NOMO-1 (cell line): Measurements from ENCODE around the gene TSR2.
"Not testable (repeated sequence)": the region's sequence is repeated elsewhere in the genome, so short reads cannot be mapped to it uniquely, and the experiment has no call there.

Experiments used
- DNase-seq, 2 experiments: peaks; one replicate each; lab custom pipeline; 2025; ENCODE audit not compliant: unreplicated experiment in 2 of 2; lab: John Stamatoyannopoulos, UW

The TSR2 gene

GRCh38 chrX:54470054-54470760 lies 30.0 kb downstream of the TSR2 start:
- no peak for DNase-seq

- DNase-seq = no peak
Observed at GRCh38 chrX:54473993-54474859, 34.0 kb downstream of the TSR2 start.

- DNase-seq = no peak
Observed at GRCh38 chrX:54479136-54480111, 39.2 kb downstream of the TSR2 start.

- DNase-seq = no peak
Observed at GRCh38 chrX:54482839-54483593, 42.8 kb downstream of the TSR2 start.

GRCh38 chrX:54483946-54484345 lies 43.7 kb downstream of the TSR2 start:
- DNase-seq = no peak

- DNase-seq = no peak
Observed at GRCh38 chrX:54484666-54485065, 44.5 kb downstream of the TSR2 start.

- DNase-seq = not testable (repeated sequence)
Observed at GRCh38 chrX:54489819-54490218, 49.6 kb downstream of the TSR2 start.

GRCh38 chrX:54492340-54492739 lies 52.1 kb downstream of the TSR2 start:
- no peak for DNase-seq

GRCh38 chrX:54494166-54494988 lies 54.2 kb downstream of the TSR2 start:
- no peak for DNase-seq
